Activated T-cell treated with anti-CD3 and anti-CD28 coated beads for 4 hours (primary cell): Measurements from ENCODE around the gene NOS1AP.

Source experiments
- DNase-seq: peaks from one replicate; pipeline ENCODE4 v3.0.0-alpha.2; 2020

Gene NOS1AP

GRCh38 chr1:162304736-162305135, 235.2 kb downstream of the NOS1AP start:
- no peak for DNase-seq

GRCh38 chr1:162305969-162306368, 236.5 kb downstream of the NOS1AP start:
- no peak for DNase-seq

GRCh38 chr1:162310337-162310736, 240.8 kb downstream of the NOS1AP start:
- DNase-seq = no peak

- DNase-seq = no peak
Measured at GRCh38 chr1:162314206-162314605, 244.7 kb downstream of the NOS1AP start.

- DNase-seq = no peak
Measured at GRCh38 chr1:162315673-162316072, 246.2 kb downstream of the NOS1AP start.

DNA sequence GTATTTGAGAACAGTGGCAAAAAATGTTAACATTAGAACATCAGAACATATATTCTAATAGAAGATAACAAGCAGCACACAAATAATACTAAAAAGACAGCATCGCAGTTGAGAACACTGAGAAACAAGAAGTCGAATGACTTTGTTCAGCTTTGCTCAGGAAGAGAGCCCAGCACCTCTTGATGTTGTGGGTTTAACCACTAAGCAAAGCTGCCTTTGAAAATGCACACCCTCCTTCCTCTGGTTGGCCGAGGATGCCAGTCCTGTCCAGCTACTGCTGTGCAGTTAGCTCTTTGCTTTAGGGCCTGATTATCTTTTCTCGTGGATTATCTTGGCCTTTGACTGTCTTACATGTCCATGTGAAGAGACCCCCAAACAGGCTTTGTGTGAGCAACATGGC, 246.7 kb downstream of the NOS1AP start:
- no peak for DNase-seq

DNA sequence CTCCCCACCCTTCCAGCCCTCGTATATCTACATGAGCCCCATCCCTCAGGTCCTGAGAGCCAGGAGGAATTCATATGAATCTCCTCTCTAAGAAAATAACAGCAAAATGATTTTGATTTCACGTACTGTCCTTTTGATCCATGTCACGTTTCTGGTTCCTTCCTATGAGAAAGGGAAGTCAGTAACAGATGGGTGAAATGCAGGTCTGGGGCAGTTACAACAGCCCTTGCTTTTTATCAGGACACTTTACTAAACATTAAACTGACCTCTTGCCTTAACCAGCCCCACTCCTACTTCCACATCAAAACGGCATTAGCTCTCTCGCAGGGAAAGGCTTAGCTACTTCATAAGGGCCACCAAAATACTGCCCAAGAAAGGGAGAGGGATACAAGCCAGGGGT, 248.1 kb downstream of the NOS1AP start:
- no peak for DNase-seq

DNA sequence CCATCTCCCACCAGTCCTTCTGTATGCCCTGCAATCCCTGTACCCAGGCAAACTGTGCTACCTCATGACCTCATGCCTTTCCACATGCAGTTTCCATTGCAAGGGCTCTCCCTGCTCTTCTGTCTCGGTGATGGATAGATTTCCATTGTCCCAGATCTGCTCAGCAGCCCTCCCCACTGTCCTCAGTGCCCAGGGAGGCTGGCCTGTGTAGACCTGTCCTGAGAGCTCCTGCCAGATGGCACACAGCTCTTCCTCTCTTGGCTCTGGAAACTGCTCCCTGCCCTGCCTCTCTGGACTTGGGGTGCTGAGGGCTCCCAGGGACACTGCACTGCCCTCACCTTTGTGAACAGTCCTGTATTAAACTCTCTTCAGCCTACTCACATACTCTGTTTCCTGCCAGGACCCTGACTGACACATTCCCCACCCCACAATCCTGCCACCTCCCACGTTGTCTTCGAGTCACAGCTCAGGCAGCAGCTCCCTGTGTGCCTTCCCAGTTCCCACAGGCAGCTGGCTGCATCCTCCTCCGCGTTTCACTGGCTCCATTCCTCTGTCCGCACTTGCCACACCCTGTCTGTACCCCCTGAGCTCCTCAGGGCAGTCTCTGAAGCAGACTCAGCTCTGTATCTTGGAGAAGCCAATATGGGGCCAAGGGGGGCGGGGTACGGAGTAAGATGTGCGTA, 250.1 kb downstream of the NOS1AP start:
- no peak for DNase-seq

- no peak for DNase-seq
Measured at GRCh38 chr1:162321809-162322422, 252.4 kb downstream of the NOS1AP start.

DNA sequence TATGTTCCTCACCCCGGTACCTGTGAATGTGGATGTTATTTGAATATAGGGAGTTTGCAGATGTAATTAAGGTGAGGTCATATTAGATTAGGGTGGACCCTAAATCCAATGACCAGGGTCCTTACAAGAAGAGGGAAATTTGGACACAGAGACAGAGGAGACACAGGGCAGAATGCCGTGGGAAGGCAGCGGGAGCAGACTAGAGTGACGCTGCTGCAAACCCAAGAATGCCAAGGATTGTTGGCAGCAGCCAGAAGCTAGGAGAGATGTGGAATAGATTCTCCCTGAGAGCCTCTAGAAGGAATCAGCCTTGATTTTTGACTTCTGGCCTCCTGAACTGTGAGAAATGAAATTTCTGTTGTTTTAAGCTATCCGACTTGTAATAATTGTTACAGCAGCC, 253.5 kb downstream of the NOS1AP start:
- DNase-seq = no peak

DNA sequence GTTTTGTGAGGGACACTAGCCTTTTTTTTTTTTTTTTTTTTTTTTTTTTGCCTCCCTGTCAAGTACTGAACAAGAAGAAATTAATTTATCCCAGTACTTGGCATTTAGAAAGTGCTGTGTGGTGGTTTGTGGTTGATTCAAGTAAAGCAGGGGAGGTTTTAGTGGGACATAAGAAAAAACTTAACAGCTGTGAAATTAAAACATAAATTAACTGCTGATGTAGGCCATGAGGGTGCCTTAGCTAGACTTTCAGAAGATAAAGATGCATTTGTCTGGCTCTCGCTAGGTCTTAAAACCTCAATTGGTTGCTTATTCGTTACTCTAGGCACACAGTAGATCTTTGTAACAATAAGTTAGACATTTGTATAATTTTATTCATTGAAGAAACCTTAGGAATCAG, 254.9 kb downstream of the NOS1AP start:
- DNase-seq = no peak

DNA sequence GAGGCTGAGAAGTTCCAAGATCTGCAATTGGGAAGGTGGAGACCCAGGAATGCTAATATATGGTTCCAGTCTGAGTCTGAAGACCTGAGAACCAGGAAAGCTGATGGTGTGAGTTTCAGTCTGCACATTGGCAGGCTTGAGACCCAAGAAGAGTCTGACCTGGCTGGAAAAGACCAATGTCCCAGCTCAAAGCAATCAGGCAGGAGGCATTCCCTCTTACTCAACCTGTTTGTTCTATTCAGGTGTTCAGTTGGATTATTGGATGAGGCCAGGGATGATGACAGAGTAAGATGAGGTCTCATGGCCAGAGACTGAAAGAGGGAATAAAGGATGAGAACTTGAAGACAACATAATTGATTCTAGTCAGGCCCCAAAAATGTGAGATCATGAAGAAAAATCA, 257.1 kb downstream of the NOS1AP start:
- DNase-seq = no peak

DNA sequence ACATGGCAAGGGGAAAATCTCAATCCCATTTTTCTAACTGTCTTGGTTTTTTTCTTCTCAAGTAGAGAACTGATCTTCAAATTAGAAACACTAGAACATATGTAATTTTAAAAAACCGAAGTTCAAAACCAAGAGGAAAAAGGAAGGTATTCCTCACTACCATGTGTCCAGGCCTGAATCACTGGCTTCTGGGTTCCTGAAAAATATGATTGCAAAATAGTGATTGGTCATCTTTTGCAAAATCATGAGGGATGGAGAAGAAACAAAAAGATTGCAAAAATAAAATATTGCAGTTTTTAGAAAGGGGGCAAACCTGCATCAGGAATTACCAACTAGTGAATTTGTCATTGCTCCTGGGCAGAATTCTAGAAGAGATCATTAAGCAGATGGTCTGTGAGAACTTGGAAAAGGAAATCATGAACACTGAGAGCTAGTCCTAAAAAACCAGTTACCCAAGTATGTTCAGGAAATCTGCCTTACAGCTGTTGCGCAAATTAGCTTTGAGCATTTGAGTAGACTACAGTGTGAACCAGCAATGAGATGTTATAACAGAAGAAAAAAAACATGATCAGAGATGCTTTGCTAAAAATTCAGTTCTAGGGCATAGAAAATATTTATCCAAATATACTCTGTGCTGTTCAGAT, 257.8 kb downstream of the NOS1AP start:
- no peak for DNase-seq

- DNase-seq = no peak
Measured at GRCh38 chr1:162327788-162328165, 258.3 kb downstream of the NOS1AP start.

GRCh38 chr1:162328512-162328911, 259.0 kb downstream of the NOS1AP start:
- no peak for DNase-seq

- DNase-seq = no peak
Measured at GRCh38 chr1:162329826-162330225, 260.3 kb downstream of the NOS1AP start.

DNA sequence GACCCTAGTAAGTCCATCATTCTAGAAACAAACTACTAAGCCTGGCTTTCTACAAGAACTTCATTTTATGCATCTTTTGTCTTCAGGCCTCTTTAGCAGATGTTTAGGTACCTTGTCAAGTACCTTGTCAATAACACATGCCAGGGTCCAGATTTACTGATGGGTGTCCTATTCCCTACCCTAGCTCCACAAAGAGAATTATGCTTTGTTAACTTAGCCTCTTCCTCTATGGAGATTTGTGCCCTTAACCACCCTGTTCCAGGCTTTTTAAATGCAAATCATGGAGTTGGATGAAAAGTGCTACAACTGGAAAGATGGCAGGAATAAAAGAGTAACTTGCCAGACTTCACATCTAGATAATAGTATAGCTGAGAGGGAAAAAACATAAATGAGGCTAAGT, 264.5 kb downstream of the NOS1AP start:
- no peak for DNase-seq

GRCh38 chr1:162335126-162335525, 265.6 kb downstream of the NOS1AP start:
- DNase-seq = no peak

- DNase-seq = no peak
Measured at GRCh38 chr1:162336621-162337285, 267.3 kb downstream of the NOS1AP start.

- no peak for DNase-seq
Measured at GRCh38 chr1:162342452-162342983, 273.0 kb downstream of the NOS1AP start.

GRCh38 chr1:162343470-162343869, 274.0 kb downstream of the NOS1AP start:
- no peak for DNase-seq

DNA sequence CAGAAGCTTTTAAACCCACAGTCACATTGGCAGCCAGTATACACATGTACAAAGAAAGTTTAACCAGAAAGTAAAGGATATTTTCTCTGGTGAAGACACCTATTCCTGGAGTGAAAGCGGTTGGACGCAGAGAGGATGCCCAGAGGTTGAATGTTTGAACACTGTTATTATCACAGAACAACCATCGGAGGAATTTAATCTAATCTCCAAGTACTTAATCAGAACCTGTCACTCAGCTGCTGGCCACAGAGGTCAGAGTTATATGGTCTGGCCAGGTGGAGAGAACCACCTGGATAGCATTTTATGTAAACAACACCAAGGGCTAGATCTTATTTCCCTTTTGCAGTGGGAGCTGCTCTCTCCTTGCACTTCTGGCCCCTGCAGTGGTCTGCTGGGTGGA, 277.8 kb downstream of the NOS1AP start:
- no peak for DNase-seq

- no peak for DNase-seq
Measured at GRCh38 chr1:162349635-162350330, 280.3 kb downstream of the NOS1AP start.
